Measurements from ENCODE around the gene SLC25A31.

DNA sequence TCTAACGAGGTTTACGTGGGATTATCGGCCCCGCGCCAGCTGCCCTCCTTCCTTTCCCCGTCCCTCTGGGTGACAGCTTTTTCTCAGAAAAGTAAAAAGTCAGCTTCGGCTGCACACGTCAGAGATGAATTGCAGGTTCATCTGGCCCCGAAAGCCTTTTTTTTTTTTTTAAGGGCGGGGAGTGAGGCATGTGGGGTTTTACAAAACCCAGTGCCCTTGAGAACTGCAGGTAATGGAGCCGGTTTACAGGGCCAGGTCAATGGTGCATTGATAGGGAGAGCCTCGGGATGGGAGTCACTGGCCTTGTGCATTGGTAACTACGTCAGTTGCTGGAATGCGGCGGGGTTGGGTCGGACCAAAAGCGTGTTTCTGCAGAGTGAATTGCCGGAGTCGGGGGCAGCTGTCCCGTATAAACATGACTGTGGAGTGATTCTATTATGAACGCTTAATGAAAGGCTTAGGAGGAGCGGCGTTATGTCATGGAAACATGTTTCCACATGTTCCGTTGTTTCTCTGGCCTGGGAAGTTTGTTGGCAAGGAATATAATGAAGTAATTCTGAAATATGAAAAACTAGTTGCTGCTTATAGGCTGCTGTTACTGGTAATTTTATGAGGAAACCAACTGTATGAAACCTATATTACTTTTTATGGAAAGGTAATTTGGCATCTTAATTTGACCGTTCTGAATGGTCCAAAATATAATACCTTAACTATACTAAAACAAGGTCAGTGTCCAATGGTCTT lies 53.0 kb downstream of the SLC25A31 start:
- TF ChIP-seq EZH2 (IDR thresholded peaks at IDR 0.05) = no peak
- TF ChIP-seq POLR2AphosphoS5 (IDR thresholded peaks at IDR 0.05; ENCODE audit: borderline replicate concordance, low read depth, low read length) = no peak

Data from SK-N-MC (cell line).